GM12801 (cell line): ENCODE measurements around the gene DMD.

Source experiments
- CTCF ChIP-seq: IDR thresholded peaks from one replicate; pipeline ENCODE4 v1.5.1; 2011; ENCODE audit warnings: control low read depth; ENCODE audit not compliant: insufficient read length; ENCODE audit errors: extremely low read depth

Gene DMD

GRCh38 chrX:31366041-31366440 lies 1845.3 kb downstream of the DMD start:
- TF ChIP-seq CTCF = no peak

GRCh38 chrX:31356275-31357212 lies 1854.8 kb downstream of the DMD start:
- TF ChIP-seq CTCF = no peak

GRCh38 chrX:31355206-31355955 lies 1856.0 kb downstream of the DMD start:
- TF ChIP-seq CTCF = no peak

- TF ChIP-seq CTCF = no peak
Observed at GRCh38 chrX:31353095-31353494, 1858.3 kb downstream of the DMD start.

- no peak for TF ChIP-seq CTCF
Observed at GRCh38 chrX:31350808-31351074, 1860.6 kb downstream of the DMD start.

GRCh38 chrX:31349515-31349914 lies 1861.8 kb downstream of the DMD start:
- no peak for TF ChIP-seq CTCF

GRCh38 chrX:31340587-31340986 lies 1870.8 kb downstream of the DMD start:
- no peak for TF ChIP-seq CTCF
